Panc1 (cell line): ENCODE measurements around the gene MYL1. TPM values are rescaled to one million over a fixed set of nuclear protein-coding genes. Genes with fewer than 3 reads are reported as not detected.

ENCODE experiments used
- ATAC-seq: fragments of 200-7000 bp; cut with Tn5 transposase; 2 replicates; pipeline ENCODE4 v1.9.1; 2020; ENCODE audit warnings: mild to moderate bottlenecking, moderate library complexity
- BruUV-seq: library from RNA; stranded (reverse); fragments of 400-500 nt; replicated peaks from 2 replicates; lab custom pipeline; 2021; lab: Mats Ljungman, UMichigan
- CTCF ChIA-PET: fragments of 300-600 bp; sonication (Branson Sonifier 250); formaldehyde crosslinking; loops from one replicate; lab custom pipeline; 2022; ENCODE audit warnings: antibody characterized with exemption; lab: Charles Lee
- POLR2A ChIA-PET: fragments of 300-600 bp; sonication (Branson Sonifier 250); formaldehyde crosslinking; loops from one replicate; lab custom pipeline; 2022; ENCODE audit warnings: antibody characterized with exemption; lab: Charles Lee
- DNase-seq: peaks from one replicate; pipeline ENCODE4 v3.0.0-alpha.2; 2010; ENCODE audit warnings: low read depth, low spot score
- H3K27ac ChIP-seq: 2 replicates; pipeline ENCODE4 v1.5.1; 2011; ENCODE audit warnings: mild to moderate bottlenecking, low read length, inconsistent platforms
- H3K27me3 ChIP-seq: fragments of 200-500 bp; sonication (Bioruptor generic); 2 replicates; pipeline ENCODE4 v1.6.0; 2014; ENCODE audit warnings: low read length, inconsistent platforms; ENCODE audit not compliant: control insufficient read depth, insufficient read depth
- H3K36me3 ChIP-seq: fragments of 200-500 bp; sonication (Bioruptor generic); 2 replicates; pipeline ENCODE4 v1.5.1; 2014; ENCODE audit warnings: inconsistent platforms, mild to moderate bottlenecking, low read length, moderate library complexity; ENCODE audit not compliant: control insufficient read depth, insufficient read depth
- H3K4me1 ChIP-seq: 2 replicates; pipeline ENCODE4 v1.5.1; 2011; ENCODE audit warnings: inconsistent platforms, mild to moderate bottlenecking, low read length, moderate library complexity; ENCODE audit not compliant: control insufficient read depth, insufficient read depth
- H3K4me3 ChIP-seq, 2 experiments: 2 replicates each; pipeline ENCODE4 v1.5.1; 2011 to 2012; ENCODE audit warnings: low read depth in 2 of 2, low read length in 2 of 2, mild to moderate bottlenecking in 2 of 2, inconsistent platforms in 1 of 2, moderate library complexity in 1 of 2
- H3K9me3 ChIP-seq: fragments of 200-500 bp; sonication (Bioruptor generic); 2 replicates; pipeline ENCODE4 v1.5.1; 2014; ENCODE audit warnings: low read depth, mild to moderate bottlenecking, inconsistent platforms, low read length, moderate library complexity; ENCODE audit not compliant: control insufficient read depth, insufficient read depth
- CTCF ChIP-seq: fragments of 450-650 bp; IDR thresholded peaks from 2 replicates; pipeline ENCODE4 v1.5.1; 2017; ENCODE audit warnings: mild to moderate bottlenecking
- POLR2AphosphoS5 ChIP-seq: IDR thresholded peaks from 2 replicates; pipeline ENCODE4 v1.6.1; 2012; ENCODE audit warnings: mild to moderate bottlenecking, low read depth, low read length, moderate library complexity
- REST ChIP-seq, 2 experiments: IDR thresholded peaks; 2 replicates each; pipeline ENCODE4 v1.6.1; 2011 to 2012; ENCODE audit warnings: low read depth in 2 of 2, control low read depth in 1 of 2, low read length in 1 of 2, mild to moderate bottlenecking in 1 of 2, moderate library complexity in 1 of 2; ENCODE audit not compliant: insufficient read depth in 1 of 2
- SIN3A ChIP-seq: IDR thresholded peaks from 2 replicates; pipeline ENCODE4 v1.6.1; 2012; ENCODE audit warnings: low read depth, mild to moderate bottlenecking, low read length, moderate library complexity, borderline replicate concordance; ENCODE audit not compliant: insufficient read depth
- TCF7L2 ChIP-seq: IDR thresholded peaks from 2 replicates; pipeline ENCODE4 v1.6.1; 2011; ENCODE audit warnings: mild to moderate bottlenecking, low read depth, low read length, inconsistent platforms
- in situ Hi-C: cut with HindIII; loops from 2 replicates; pipeline ENCODE4 v1.10.0; 2016; ENCODE audit warnings: low sequenced_read_pairs, low pct_unique_long_range_greater_than_20kb
- intact Hi-C: fragments of 100-400 bp; cut with micrococcal nuclease; formaldehyde crosslinking; loops from one replicate; pipeline ENCODE4 v1.10.0; 2022; ENCODE audit not compliant: unreplicated experiment
- total RNA-seq: library from RNA; stranded (reverse); gene quantifications from one replicate; pipeline ENCODE4 v1.2.1, GENCODE V29; 2021; ENCODE audit not compliant: unreplicated experiment

Gene MYL1
- total RNA-seq, 1 experiment from 2014 or later = not detected

GRCh38 chr2:210286123-210286680 is 28.8 kb downstream of the MYL1 start:
- Histone ChIP-seq H3K27ac (no peak overlapping the region), H3K4me1 (no peaks in the 10 kb centered on the region), H3K9me3 (no peaks in the 10 kb centered on the region; the same call in 1 of the 2 replicates), H3K27me3 (no peaks in the 10 kb centered on the region), H3K36me3 (no peaks in the 10 kb centered on the region), H3K4me3 (no peak overlapping the region)
- ChIA-PET CTCF (no interaction called here), POLR2A (no interaction called here)
- no TSS peak for BruUV-seq
- in situ Hi-C loops = no loop called here
- intact Hi-C loops = no loop called here
- no peak for TF ChIP-seq CTCF
- no peak for TF ChIP-seq POLR2AphosphoS5
- TF ChIP-seq REST (IDR thresholded peaks at IDR 0.05; ENCODE audit: insufficient read depth in 1 of 2, low read depth in 2 of 2, low read length in 1 of 2) = no peak
- no peak for TF ChIP-seq TCF7L2
- TF ChIP-seq SIN3A = no peak
- DNase-seq (no peak), ATAC-seq (no peak)

GRCh38 chr2:210277133-210277532 is 37.8 kb downstream of the MYL1 start:
- Histone ChIP-seq H3K36me3 (no peaks in the 10 kb centered on the region), H3K9me3 (no peaks in the 10 kb centered on the region), H3K4me3 (no peak overlapping the region), H3K27me3 (no peaks in the 10 kb centered on the region), H3K27ac (no peak overlapping the region), H3K4me1 (no peaks in the 10 kb centered on the region)
- ATAC-seq = no peak
- CTCF ChIA-PET = no interaction called here
- intact Hi-C loops = no loop called here
- DNase-seq = no peak
- POLR2A ChIA-PET = no interaction called here
- in situ Hi-C loops = no loop called here
- TF ChIP-seq TCF7L2 (no peak), SIN3A (no peak), REST (IDR thresholded peaks at IDR 0.05; ENCODE audit: insufficient read depth in 1 of 2, low read depth in 2 of 2, low read length in 1 of 2) (no peak), POLR2AphosphoS5 (no peak), CTCF (no peak)
- no TSS peak for BruUV-seq
